Naive thymus-derived CD4-positive, alpha-beta T cell (primary cell): ENCODE measurements around the gene LRFN2. TPM values are rescaled to one million over a fixed set of nuclear protein-coding genes. Genes with fewer than 3 reads are reported as not detected.

Experiments used
- ATAC-seq: fragments of 150-1000 bp; cut with Tn5 transposase; 2 replicates; pipeline ENCODE4 v1.10.0; 2021; ENCODE audit warnings: mild to moderate bottlenecking, moderate library complexity
- CTCF ChIA-PET: fragments of 350-600 bp; sonication (Branson Sonifier 250); formaldehyde crosslinking; loops from one replicate; lab custom pipeline; 2021; ENCODE audit warnings: antibody characterized with exemption; lab: Charles Lee
- POLR2A ChIA-PET: fragments of 350-600 bp; sonication (Branson Sonifier 250); formaldehyde crosslinking; loops from one replicate; lab custom pipeline; 2021; ENCODE audit warnings: antibody characterized with exemption, inconsistent platforms; lab: Charles Lee
- DNase-seq, 9 donors: peaks; one replicate each; pipeline versions ENCODE4 v3.0.0 to v3.0.0-alpha.2; 2020 to 2022; ENCODE audit warnings: mixed read lengths in 1 of 9
- H3K27ac ChIP-seq: one replicate; pipeline ENCODE4 v1.7.0; 2013; ENCODE audit warnings: mild to moderate bottlenecking, low read depth, low read length, moderate library complexity
- H3K27me3 ChIP-seq, 2 donors: one replicate each; pipeline ENCODE4 v1.7.0; 2013; ENCODE audit warnings: low read length in 2 of 2, mild to moderate bottlenecking in 2 of 2, moderate library complexity in 2 of 2; ENCODE audit not compliant: control insufficient read depth in 2 of 2, insufficient read depth in 2 of 2
- H3K36me3 ChIP-seq, 3 experiments: 1 replicate in 2 of 3; 2 replicates in 1 of 3; pipeline ENCODE4 v1.7.0; 2013; ENCODE audit warnings: low read length in 3 of 3, mild to moderate bottlenecking in 3 of 3, moderate library complexity in 1 of 3; ENCODE audit not compliant: insufficient read depth in 3 of 3, control insufficient read depth in 2 of 3
- H3K4me1 ChIP-seq, 2 donors: one replicate each; pipeline ENCODE4 v1.7.0; 2013; ENCODE audit warnings: low read length in 2 of 2, mild to moderate bottlenecking in 2 of 2, moderate library complexity in 1 of 2; ENCODE audit not compliant: control insufficient read depth in 2 of 2, insufficient read depth in 2 of 2
- H3K4me3 ChIP-seq: 2 replicates; pipeline ENCODE4 v1.7.0; 2013; ENCODE audit warnings: mild to moderate bottlenecking, low read length
- H3K9me3 ChIP-seq, 3 experiments: 1 replicate in 2 of 3; 2 replicates in 1 of 3; pipeline ENCODE4 v1.7.0; 2013; ENCODE audit warnings: low read length in 3 of 3; ENCODE audit not compliant: control insufficient read depth in 2 of 3
- H3K27ac Mint-ChIP-seq, 9 donors: one replicate each; pipeline ENCODE4 v1.8.0; 2020 to 2022; ENCODE audit warnings: mixed read lengths in 9 of 9, mild to moderate bottlenecking in 8 of 9, moderate library complexity in 5 of 9, inconsistent platforms in 2 of 9
- H3K27me3 Mint-ChIP-seq, 5 donors: one replicate each; pipeline ENCODE4 v1.8.0; 2021 to 2022; ENCODE audit warnings: mixed read lengths in 5 of 5, mild to moderate bottlenecking in 1 of 5
- H3K36me3 Mint-ChIP-seq, 5 donors: one replicate each; pipeline ENCODE4 v1.8.0; 2020 to 2022; ENCODE audit warnings: mixed read lengths in 5 of 5, mild to moderate bottlenecking in 3 of 5, inconsistent platforms in 1 of 5
- H3K4me1 Mint-ChIP-seq, 7 donors: one replicate each; pipeline ENCODE4 v1.8.0; 2020 to 2022; ENCODE audit warnings: mixed read lengths in 7 of 7, mild to moderate bottlenecking in 3 of 7, inconsistent platforms in 1 of 7
- H3K4me3 Mint-ChIP-seq, 10 donors: one replicate each; pipeline ENCODE4 v1.8.0; 2020 to 2022; ENCODE audit warnings: mild to moderate bottlenecking in 10 of 10, mixed read lengths in 10 of 10, moderate library complexity in 6 of 10, inconsistent platforms in 2 of 10
- H3K9me3 Mint-ChIP-seq, 11 donors: one replicate each; pipeline ENCODE4 v1.8.0; 2020 to 2022; ENCODE audit warnings: mixed read lengths in 11 of 11, mild to moderate bottlenecking in 4 of 11, inconsistent platforms in 1 of 11, moderate library complexity in 1 of 11
- intact Hi-C, 2 donors: fragments of 100-400 bp; cut with micrococcal nuclease; formaldehyde crosslinking; loops; one replicate each; pipeline ENCODE4 v1.15.1; 2023
- polyA plus RNA-seq, 2 donors: library from polyadenylated mRNA; unstranded; fragments of 300-500 nt; fragmentation: Illumina TruSeq; gene quantifications; one replicate each; pipeline ENCODE4 v1.2.3, GENCODE V29; 2021
- total RNA-seq, 6 experiments: library from RNA in 5 of 6; stranded (reverse) in 5 of 6; gene quantifications; 1 replicate in 5 of 6; 2 replicates in 1 of 6; pipeline ENCODE4 v1.2.3 and lab custom pipeline; 2021 to 2026

The LRFN2 gene
- total and polyA plus RNA-seq, 7 experiments from 2014 or later = 0.13 to 4.6 (median 0.43) TPM; not detected in 2

- intact Hi-C loops = no loop called here
- no peak for ATAC-seq
- DNase-seq = no peak
- Histone ChIP-seq H3K27ac (no peak overlapping the region), H3K36me3 (no peaks in the 10 kb centered on the region), H3K27me3 (peaks cover 0 to 4% of the 10 kb centered on the region in 2 donors), H3K4me3 (no peak overlapping the region), H3K9me3 (no peaks in the 10 kb centered on the region), H3K4me1 (no peaks in the 10 kb centered on the region)
- POLR2A ChIA-PET = interaction anchor here (0.7 kb wide), 1 partner anchor 1486 kb away, joined by 3 read pairs; no protein-coding TSS in a partner anchor
- CTCF ChIA-PET = no interaction called here
- H3K27me3 Mint-ChIP-seq = peaks cover 23 to 51% (median 42%) of the 10 kb centered on the region in 5 donors
- H3K36me3 Mint-ChIP-seq = no peaks in the 10 kb centered on the region
- H3K4me1 Mint-ChIP-seq = no peaks in the 10 kb centered on the region
- no peak overlapping the region for H3K4me3 Mint-ChIP-seq
- no peak overlapping the region for H3K27ac Mint-ChIP-seq
- peaks cover 0 to 3% (median 0%) of the 10 kb centered on the region in 11 donors for H3K9me3 Mint-ChIP-seq
Observed at GRCh38 chr6:40597301-40597700, 10.1 kb upstream of the LRFN2 start.

GRCh38 chr6:40588480-40588879 lies 1.3 kb upstream of the LRFN2 start:
- peak overlapping the region in 9 of 10 donors; percentile 0 to 87 (median 42) for H3K4me3 Mint-ChIP-seq
- peaks cover 17 to 60% (median 35%) of the 10 kb centered on the region in 5 donors for H3K27me3 Mint-ChIP-seq
- DNase-seq = no peak
- Histone ChIP-seq H3K4me1 (peaks cover 0 to 10% of the 10 kb centered on the region in 2 donors), H3K4me3 (no peak overlapping the region), H3K27me3 (no peaks in the 10 kb centered on the region), H3K36me3 (no peaks in the 10 kb centered on the region), H3K9me3 (no peaks in the 10 kb centered on the region), H3K27ac (no peak overlapping the region)
- no peaks in the 10 kb centered on the region for H3K9me3 Mint-ChIP-seq
- H3K4me1 Mint-ChIP-seq = peaks cover 0 to 33% (median 11%) of the 10 kb centered on the region in 7 donors
- no peak for ATAC-seq
- POLR2A ChIA-PET = no interaction called here
- CTCF ChIA-PET = no interaction called here
- intact Hi-C loops = loop anchor here (1.0 to 5.0 kb wide), 3 partner anchors 201 to 606 kb away; no protein-coding TSS in a partner anchor
- no peak overlapping the region for H3K27ac Mint-ChIP-seq
- H3K36me3 Mint-ChIP-seq = peaks cover 0 to 7% (median 0%) of the 10 kb centered on the region in 5 donors

DNA sequence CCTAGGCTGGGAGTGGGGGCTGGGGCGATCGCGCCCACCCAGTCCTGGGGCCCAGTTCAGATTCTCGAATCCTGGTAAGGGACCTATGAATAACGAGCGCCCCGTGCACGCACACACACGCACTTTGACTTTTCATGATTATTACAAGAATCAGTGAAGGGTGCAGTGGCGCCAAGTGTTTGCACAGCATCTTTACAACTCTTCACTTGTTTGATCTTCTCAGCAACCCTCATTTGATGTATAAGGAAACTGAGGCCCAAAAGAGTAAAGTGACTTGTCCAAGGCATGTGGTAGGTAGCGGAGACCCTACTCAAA lies 863 bp upstream of the LRFN2 start:
- intact Hi-C loops = loop anchor here (1.0 to 5.0 kb wide), 3 partner anchors 201 to 606 kb away; no protein-coding TSS in a partner anchor
- Histone ChIP-seq H3K27me3 (no peaks in the 10 kb centered on the region), H3K4me1 (peaks cover 0 to 10% of the 10 kb centered on the region in 2 donors), H3K36me3 (no peaks in the 10 kb centered on the region), H3K9me3 (no peaks in the 10 kb centered on the region), H3K4me3 (no peak overlapping the region), H3K27ac (no peak overlapping the region)
- no peak for ATAC-seq
- no peak for DNase-seq
- peak overlapping the region in 9 of 10 donors; percentile 13 to 87 (median 42) for H3K4me3 Mint-ChIP-seq
- H3K27ac Mint-ChIP-seq = no peak overlapping the region
- H3K36me3 Mint-ChIP-seq = peaks cover 0 to 7% (median 0%) of the 10 kb centered on the region in 5 donors
- peaks cover 0 to 36% (median 11%) of the 10 kb centered on the region in 7 donors for H3K4me1 Mint-ChIP-seq
- H3K9me3 Mint-ChIP-seq = no peaks in the 10 kb centered on the region
- peaks cover 17 to 55% (median 30%) of the 10 kb centered on the region in 5 donors for H3K27me3 Mint-ChIP-seq
- CTCF ChIA-PET = interaction anchor here (0.8 to 0.9 kb wide), 2 partner anchors 257 to 259 kb away, joined by 3 to 4 read pairs; no protein-coding TSS in a partner anchor
- POLR2A ChIA-PET = no interaction called here

- intact Hi-C loops = loop anchor here in 1 of 2 donors (1.0 to 5.0 kb wide), 3 partner anchors 54 to 604 kb away; no protein-coding TSS in a partner anchor
- DNase-seq = peak in 2 of 9 donors; percentile 4 to 26
- Histone ChIP-seq H3K4me3 (peak overlapping the region; percentile 61), H3K4me1 (peaks cover 0 to 10% of the 10 kb centered on the region in 2 donors), H3K27me3 (no peaks in the 10 kb centered on the region), H3K36me3 (no peaks in the 10 kb centered on the region), H3K9me3 (no peaks in the 10 kb centered on the region), H3K27ac (no peak overlapping the region)
- H3K4me1 Mint-ChIP-seq = peaks cover 0 to 36% (median 11%) of the 10 kb centered on the region in 7 donors
- peak overlapping the region; percentile 72 to 90 (median 82) for H3K4me3 Mint-ChIP-seq
- H3K36me3 Mint-ChIP-seq = peaks cover 0 to 7% (median 0%) of the 10 kb centered on the region in 5 donors
- peaks cover 17 to 54% (median 30%) of the 10 kb centered on the region in 5 donors for H3K27me3 Mint-ChIP-seq
- no peak for ATAC-seq
- CTCF ChIA-PET = interaction anchor here (0.9 kb wide), 1 partner anchor 258 kb away, joined by 4 read pairs; no protein-coding TSS in a partner anchor
- no peaks in the 10 kb centered on the region for H3K9me3 Mint-ChIP-seq
- peak overlapping the region in 3 of 9 donors; percentile 28 to 66 (median 50) for H3K27ac Mint-ChIP-seq
- POLR2A ChIA-PET = no interaction called here
Observed at GRCh38 chr6:40586369-40587201, 579 bp downstream of the LRFN2 start.

DNA sequence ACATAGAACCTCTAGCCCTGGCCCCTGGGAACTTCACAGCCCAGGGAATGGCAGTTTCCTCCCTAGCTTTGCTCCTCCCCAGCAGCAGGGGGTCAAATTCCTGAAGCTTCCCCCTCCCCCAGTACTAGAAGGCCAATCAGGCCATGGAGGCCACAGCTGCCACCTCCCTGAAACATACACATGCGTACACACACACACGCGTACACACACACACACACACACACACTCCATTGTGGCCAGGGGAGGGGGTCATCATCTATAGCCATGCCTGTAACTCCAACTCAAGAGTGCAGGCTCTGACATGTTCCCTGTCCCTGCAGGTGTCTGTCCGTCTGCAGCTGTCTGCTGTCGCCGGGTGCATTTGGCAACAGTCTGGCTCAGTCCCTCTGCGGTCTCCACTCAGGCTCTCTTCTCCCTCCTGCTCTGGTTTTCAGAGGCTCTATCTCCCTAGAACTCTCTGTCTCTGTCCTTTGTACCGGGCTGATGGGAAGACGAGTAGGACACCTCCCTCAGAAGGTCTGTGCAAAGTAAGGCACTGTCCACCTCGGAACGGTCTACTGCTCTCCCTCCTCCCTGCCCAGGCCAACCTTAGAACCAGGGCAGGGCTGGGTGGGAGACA lies 1.4 kb downstream of the LRFN2 start:
- Histone ChIP-seq H3K27ac (no peak overlapping the region), H3K27me3 (no peaks in the 10 kb centered on the region), H3K4me3 (peak overlapping the region; percentile 61), H3K9me3 (no peaks in the 10 kb centered on the region), H3K4me1 (peaks cover 0 to 10% of the 10 kb centered on the region in 2 donors), H3K36me3 (no peaks in the 10 kb centered on the region)
- intact Hi-C loops = loop anchor here in 1 of 2 donors (5.0 kb wide), 2 partner anchors 198 to 603 kb away; no protein-coding TSS in a partner anchor
- H3K4me3 Mint-ChIP-seq = peak overlapping the region; percentile 72 to 90 (median 80)
- H3K36me3 Mint-ChIP-seq = peaks cover 0 to 7% (median 0%) of the 10 kb centered on the region in 5 donors
- peaks cover 17 to 51% (median 30%) of the 10 kb centered on the region in 5 donors for H3K27me3 Mint-ChIP-seq
- ATAC-seq = no peak
- no peak for DNase-seq
- peak overlapping the region in 2 of 9 donors; percentile 44 to 66 for H3K27ac Mint-ChIP-seq
- H3K4me1 Mint-ChIP-seq = peaks cover 0 to 36% (median 11%) of the 10 kb centered on the region in 7 donors
- no peaks in the 10 kb centered on the region for H3K9me3 Mint-ChIP-seq
- ChIA-PET POLR2A (no interaction called here), CTCF (no interaction called here)

- Histone ChIP-seq H3K9me3 (no peaks in the 10 kb centered on the region), H3K4me3 (no peak overlapping the region), H3K36me3 (no peaks in the 10 kb centered on the region), H3K27me3 (no peaks in the 10 kb centered on the region), H3K27ac (no peak overlapping the region), H3K4me1 (peaks cover 0 to 10% of the 10 kb centered on the region in 2 donors)
- ATAC-seq (no peak), DNase-seq (no peak)
- ChIA-PET POLR2A (no interaction called here), CTCF (no interaction called here)
- intact Hi-C loops = loop anchor here in 1 of 2 donors (5.0 kb wide), 2 partner anchors 198 to 603 kb away; no protein-coding TSS in a partner anchor
- peaks cover 0 to 7% (median 0%) of the 10 kb centered on the region in 5 donors for H3K36me3 Mint-ChIP-seq
- peaks cover 0 to 36% (median 11%) of the 10 kb centered on the region in 7 donors for H3K4me1 Mint-ChIP-seq
- no peaks in the 10 kb centered on the region for H3K9me3 Mint-ChIP-seq
- peak overlapping the region in 7 of 10 donors; percentile 10 to 90 (median 24) for H3K4me3 Mint-ChIP-seq
- H3K27ac Mint-ChIP-seq = no peak overlapping the region
- H3K27me3 Mint-ChIP-seq = peaks cover 17 to 47% (median 30%) of the 10 kb centered on the region in 5 donors
Observed at GRCh38 chr6:40585223-40585622, 1.9 kb downstream of the LRFN2 start.
